Vagina (tissue), 2 donors: Measurements from ENCODE around the gene NTF4.

ENCODE experiments used
- CTCF ChIP-seq, 3 experiments: fragments of 450-650 bp in 2 of 3; fragments of 200-600 bp in 1 of 3; sonication (generic) in 1 of 3; IDR thresholded peaks; one replicate each; pipeline ENCODE4 v1.5.1; 2017 to 2019; ENCODE audit warnings: antibody characterized with exemption in 3 of 3, mild to moderate bottlenecking in 2 of 3, moderate library complexity in 2 of 3
- POLR2AphosphoS5 ChIP-seq, 2 donors: sonication (generic); formaldehyde crosslinking; IDR thresholded peaks; one replicate each; pipeline ENCODE4 v1.9.0; 2017; ENCODE audit warnings: antibody characterized with exemption in 2 of 2, mild to moderate bottlenecking in 2 of 2, low read depth in 1 of 2; ENCODE audit not compliant: insufficient read depth in 1 of 2

DNA sequence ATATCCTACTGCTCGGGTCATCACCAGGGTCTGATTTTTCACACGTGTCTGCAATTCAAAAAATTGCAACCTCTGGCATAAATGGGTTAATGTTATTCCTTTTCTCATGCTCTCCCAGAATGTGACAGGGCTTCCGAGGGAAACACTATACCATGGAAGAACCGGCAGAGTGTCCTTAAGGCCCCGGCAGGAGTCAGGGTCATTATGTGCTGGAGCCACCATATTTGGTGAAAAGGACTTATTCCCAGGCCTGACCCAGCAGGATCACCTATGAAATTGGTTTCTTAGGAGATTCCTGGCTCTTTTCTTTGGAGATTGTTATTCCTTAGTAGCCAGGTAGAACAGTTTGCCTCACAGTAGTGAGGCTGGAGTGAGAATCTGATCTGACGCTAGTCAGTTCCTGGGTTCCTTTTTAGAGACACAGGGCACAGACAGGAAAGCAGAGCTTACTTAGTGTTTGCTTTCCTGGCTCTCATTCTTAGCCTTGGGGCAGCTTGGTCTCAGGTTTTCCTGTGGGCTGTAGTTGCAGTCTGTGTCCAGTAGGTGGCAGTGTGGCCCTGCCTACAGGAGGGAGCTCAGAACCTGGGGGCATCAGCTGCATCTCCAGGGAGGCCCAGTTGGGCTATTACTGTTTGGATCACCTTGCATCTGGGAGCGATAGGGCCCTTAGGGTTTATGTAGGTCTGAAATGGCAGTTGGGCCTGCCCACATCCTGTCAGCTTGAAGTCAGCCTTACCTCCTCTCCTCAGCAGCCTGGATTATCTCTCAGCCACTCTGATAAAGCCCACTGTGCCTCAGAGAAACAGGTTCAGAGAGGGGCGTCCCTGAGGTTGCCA is 33.1 kb upstream of the NTF4 start:
- TF ChIP-seq CTCF (IDR thresholded peaks at IDR 0.05) (peak; percentile 90 to 97 (median 91)), POLR2AphosphoS5 (IDR thresholded peaks at IDR 0.05; ENCODE audit: insufficient read depth in 1 of 2, low read depth in 1 of 2) (no peak)
